ENCODE data around the gene TMEM244.
"Not testable (repeated sequence)": the region's sequence is repeated elsewhere in the genome, so short reads cannot be mapped to it uniquely, and the experiment has no call there.

The TMEM244 gene

DNA sequence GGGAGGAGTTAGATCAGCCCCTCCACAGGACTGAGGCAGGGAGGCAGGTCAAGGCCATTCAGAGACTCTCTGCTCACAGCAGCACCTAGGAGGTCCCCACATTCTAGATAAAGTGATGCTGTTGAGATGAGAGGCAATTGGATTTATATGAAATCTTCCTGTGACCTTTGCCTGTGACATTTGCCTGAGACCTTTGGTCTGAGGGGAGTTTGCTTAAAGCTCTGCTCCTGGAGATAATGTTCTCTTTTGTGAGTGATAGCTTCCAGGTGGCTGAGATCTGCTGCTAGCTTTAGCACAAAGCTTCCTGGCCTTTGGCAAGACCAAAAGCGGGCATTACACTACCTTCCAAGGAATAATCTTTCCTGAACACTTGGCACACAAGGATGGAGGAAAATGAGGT, 43.3 kb downstream of the TMEM244 start:
- DNase-seq (ENCODE audit: low read depth) = no peak
- TF ChIP-seq, protein P1, sequence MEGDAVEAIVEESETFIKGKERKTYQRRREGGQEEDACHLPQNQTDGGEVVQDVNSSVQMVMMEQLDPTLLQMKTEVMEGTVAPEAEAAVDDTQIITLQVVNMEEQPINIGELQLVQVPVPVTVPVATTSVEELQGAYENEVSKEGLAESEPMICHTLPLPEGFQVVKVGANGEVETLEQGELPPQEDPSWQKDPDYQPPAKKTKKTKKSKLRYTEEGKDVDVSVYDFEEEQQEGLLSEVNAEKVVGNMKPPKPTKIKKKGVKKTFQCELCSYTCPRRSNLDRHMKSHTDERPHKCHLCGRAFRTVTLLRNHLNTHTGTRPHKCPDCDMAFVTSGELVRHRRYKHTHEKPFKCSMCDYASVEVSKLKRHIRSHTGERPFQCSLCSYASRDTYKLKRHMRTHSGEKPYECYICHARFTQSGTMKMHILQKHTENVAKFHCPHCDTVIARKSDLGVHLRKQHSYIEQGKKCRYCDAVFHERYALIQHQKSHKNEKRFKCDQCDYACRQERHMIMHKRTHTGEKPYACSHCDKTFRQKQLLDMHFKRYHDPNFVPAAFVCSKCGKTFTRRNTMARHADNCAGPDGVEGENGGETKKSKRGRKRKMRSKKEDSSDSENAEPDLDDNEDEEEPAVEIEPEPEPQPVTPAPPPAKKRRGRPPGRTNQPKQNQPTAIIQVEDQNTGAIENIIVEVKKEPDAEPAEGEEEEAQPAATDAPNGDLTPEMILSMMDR (conservative IDR thresholded peaks at IDR 0.05; ENCODE audit: low read depth, low read length) = no peak
- H3K4me3 ChIP-seq (ENCODE audit: low read length) = no peak overlapping the region

DNA sequence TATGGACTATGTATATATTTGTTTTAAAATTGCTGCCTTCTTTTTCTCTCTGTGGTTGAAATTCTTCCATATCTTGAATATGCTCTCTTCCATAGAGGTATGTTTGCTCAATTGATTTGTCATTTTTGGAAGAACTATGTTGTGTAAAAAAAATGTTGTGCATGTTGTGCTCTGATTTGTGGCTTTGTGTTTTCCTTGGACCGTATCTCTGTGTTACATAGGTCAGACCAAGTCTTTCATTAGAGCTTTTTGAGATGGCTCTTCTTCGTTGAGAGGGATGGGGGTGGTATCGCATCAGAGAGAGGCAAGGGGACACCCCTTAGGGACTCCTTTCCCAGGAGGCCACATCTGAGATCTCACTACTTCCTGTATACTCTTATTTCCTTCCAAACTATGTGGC, 43.8 kb downstream of the TMEM244 start:
- TF ChIP-seq, protein P1 (conservative IDR thresholded peaks at IDR 0.05; ENCODE audit: low read depth, low read length) = no peak
- no peak for DNase-seq (ENCODE audit: low read depth)
- H3K4me3 ChIP-seq (ENCODE audit: low read length) = no peak overlapping the region

DNA sequence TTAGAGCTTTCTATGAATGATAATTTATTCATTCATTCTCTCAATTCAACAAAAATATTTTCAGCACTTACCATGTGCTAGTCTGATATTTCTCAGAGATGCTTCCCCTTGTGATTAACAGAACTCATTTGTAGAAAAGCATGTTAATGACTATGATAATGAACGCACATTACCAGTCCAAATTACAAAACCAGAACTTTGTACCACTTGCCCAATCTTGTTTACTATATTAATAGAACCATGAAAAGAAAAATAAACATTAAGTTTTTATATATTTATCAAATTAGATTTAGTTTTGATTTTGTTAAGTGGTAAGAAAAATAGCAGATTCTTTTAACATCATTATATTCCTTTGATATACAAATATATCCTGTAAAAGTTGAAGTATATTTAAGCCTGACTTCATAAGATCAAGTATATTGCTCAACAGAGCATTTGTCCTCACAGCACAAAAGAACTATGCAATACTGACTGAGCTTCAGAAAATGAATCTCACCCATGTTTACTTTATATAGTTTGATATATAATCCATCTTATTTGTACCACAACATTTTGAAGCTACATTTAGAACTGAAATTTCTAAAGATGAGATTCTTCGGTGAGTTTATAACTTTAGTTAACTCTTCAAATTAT, 48.9 kb downstream of the TMEM244 start:
- DNase-seq (ENCODE audit: low read depth) = no peak
- TF ChIP-seq, protein P1 (conservative IDR thresholded peaks at IDR 0.05; ENCODE audit: low read depth, low read length) = no peak
- H3K4me3 ChIP-seq (ENCODE audit: low read length) = no peak overlapping the region

DNA sequence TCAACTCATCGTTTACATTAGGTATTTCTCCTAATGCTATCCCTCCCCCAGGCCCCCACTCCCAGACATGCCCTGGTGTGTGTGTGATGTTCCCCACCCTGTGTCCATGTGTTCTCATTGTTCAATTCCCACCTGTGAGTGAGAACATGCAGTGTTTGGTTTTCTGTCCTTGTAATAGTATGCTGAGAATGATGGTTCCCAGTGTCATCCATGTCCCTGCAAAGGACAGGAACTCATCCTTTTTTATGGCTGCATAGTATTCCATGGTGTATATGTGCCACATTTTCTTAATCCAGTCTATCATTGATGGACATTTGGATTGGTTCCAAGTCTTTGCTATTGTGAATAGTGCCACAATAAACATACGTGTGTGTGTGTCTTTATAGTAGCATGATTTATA, 54.0 kb downstream of the TMEM244 start:
- H3K4me3 ChIP-seq (ENCODE audit: low read length); DNase-seq (ENCODE audit: low read depth): not testable (repeated sequence)

DNA sequence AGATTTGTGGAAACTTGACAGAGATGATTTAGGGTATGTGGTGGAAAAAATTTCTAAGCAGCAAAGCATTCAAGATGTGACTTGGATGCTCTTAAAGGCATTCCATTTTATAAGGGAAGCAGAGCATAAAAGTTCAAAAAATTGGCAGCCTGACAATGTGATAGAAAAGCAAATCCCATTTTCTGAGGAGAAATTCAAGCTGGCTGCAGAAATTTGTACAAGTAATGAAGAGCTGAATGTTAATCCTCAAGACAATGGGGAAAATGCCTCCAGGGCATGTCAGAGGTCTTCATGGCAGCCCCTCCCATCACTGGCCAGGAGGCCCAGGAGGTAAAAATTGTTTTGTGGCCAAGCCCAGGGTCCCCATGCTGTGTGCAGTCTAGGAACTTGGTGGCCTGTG, 58.2 kb downstream of the TMEM244 start:
- not testable (repeated sequence) for H3K4me3 ChIP-seq (ENCODE audit: low read length); DNase-seq (ENCODE audit: low read depth)

DNA sequence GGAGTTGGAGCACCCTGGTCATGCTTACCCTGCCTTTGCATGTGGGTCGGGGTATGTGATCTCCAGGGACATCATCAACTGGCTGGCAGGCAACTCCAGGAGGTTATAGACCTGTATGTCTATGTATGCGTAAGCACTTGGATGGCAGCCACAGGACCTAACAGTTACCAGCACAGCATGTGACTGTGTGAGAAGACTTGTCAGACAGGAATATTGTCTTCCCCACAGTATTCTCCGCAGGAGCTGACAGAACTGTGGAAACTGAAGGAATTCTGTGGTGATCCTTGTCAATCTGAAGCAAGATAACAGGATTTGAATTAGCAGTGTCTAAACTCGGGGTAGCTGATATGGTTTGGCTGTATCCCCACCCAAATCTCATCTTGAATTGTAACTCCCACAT, 59.2 kb downstream of the TMEM244 start:
- TF ChIP-seq, protein P1 (conservative IDR thresholded peaks at IDR 0.05; ENCODE audit: low read depth, low read length) = no peak

DNA sequence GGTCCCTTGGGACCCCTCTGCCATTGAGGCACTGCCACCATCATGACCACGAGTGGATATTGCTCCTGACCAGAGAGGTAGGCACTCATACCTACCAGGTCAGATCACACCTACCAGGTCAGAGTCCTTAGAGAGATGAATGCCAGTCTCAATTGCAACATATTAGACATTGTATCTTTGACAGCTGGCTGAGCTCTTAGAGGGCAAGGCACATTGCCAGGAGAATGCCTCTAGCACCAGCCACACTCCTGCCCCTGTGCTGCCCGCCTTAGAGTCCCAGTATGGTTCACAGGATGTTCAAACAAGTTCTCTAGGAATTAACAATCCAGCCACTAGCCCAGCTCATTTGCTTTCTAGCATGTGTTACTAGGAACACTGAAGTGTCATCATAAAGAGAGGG, 65.9 kb downstream of the TMEM244 start:
- H3K4me3 ChIP-seq (ENCODE audit: low read length) = no peak overlapping the region
- TF ChIP-seq, protein P1 (conservative IDR thresholded peaks at IDR 0.05; ENCODE audit: low read depth, low read length) = no peak
- no peak for DNase-seq (ENCODE audit: low read depth)

More for the DNA sequence above, 59.2 kb downstream of the TMEM244 start:
- no peak overlapping the region for H3K4me3 ChIP-seq (ENCODE audit: low read length)
- no peak for DNase-seq (ENCODE audit: low read depth)

DNA sequence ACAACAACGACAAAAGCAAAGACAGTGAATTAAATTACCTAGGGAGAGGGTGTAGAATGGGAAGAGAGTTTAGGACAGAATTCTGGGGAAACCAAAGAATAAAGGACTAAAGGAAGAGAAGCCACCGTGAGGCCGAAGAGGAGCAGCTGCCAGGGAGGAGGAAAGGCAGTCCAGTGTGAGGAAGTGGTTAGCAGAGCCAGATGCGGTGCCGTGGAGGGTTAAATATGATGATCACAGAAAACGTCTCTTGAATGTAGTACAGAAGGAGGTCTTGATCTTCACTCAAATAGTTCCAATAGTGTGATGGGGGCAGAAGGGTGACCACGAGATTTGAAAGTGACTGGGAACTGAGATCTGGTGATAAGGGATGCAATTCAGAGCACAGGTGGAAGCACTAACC, 67.7 kb downstream of the TMEM244 start:
- DNase-seq (ENCODE audit: low read depth) = no peak
- no peak overlapping the region for H3K4me3 ChIP-seq (ENCODE audit: low read length)
- TF ChIP-seq, protein P1 (conservative IDR thresholded peaks at IDR 0.05; ENCODE audit: low read depth, low read length) = no peak

All from retinal pigment epithelial cell (primary cell).